Upper lobe of left lung (tissue), 4 donors: ENCODE data around the gene MCTP2.

Experiments used
- CTCF ChIP-seq, 6 experiments: fragments of 450-650 bp in 4 of 6; fragments of 200-600 bp in 2 of 6; sonication (generic) in 2 of 6; IDR thresholded peaks; one replicate each; pipeline ENCODE4 v1.5.1; 2016 to 2019; ENCODE audit warnings: antibody characterized with exemption in 6 of 6
- EP300 ChIP-seq, 4 donors: sonication (generic); formaldehyde crosslinking; IDR thresholded peaks; one replicate each; pipeline ENCODE4 v1.5.1; 2017; ENCODE audit warnings: antibody characterized with exemption in 4 of 4, control low read depth in 2 of 4
- POLR2A ChIP-seq, 4 donors: fragments of 450-650 bp; IDR thresholded peaks; one replicate each; pipeline ENCODE4 v1.5.1; 2016 to 2017; ENCODE audit warnings: antibody characterized with exemption in 4 of 4, mild to moderate bottlenecking in 2 of 4
- POLR2AphosphoS5 ChIP-seq, 2 donors: sonication (generic); formaldehyde crosslinking; IDR thresholded peaks; one replicate each; pipeline ENCODE4 v1.5.1; 2017; ENCODE audit warnings: antibody characterized with exemption in 2 of 2

GRCh38 chr15:94253742-94254141 is 22.4 kb downstream of the MCTP2 start:
- no peak for TF ChIP-seq CTCF (IDR thresholded peaks at IDR 0.05)
- TF ChIP-seq POLR2A (IDR thresholded peaks at IDR 0.05): no peak
- no peak for TF ChIP-seq POLR2AphosphoS5 (IDR thresholded peaks at IDR 0.05)
- TF ChIP-seq EP300 (IDR thresholded peaks at IDR 0.05): no peak
